ENCODE results near the gene VPS36. TPM values are rescaled to one million over a fixed set of nuclear protein-coding genes. Genes with fewer than 3 reads are reported as not detected.

The VPS36 gene
- total RNA-seq, 1 experiment from 2014 or later, result 34.8 TPM

- H3K9me2 ChIP-seq (ENCODE audit: insufficient read depth), result no peaks in the 10 kb centered on the region
- CTCF ChIA-PET, result no interaction called here
- H3K79me2 ChIP-seq (ENCODE audit: insufficient read depth, low read length), result no peaks in the 10 kb centered on the region
- no peak overlapping the region for H3K27ac ChIP-seq (ENCODE audit: low read depth, low read length)
- no peaks in the 10 kb centered on the region for H3K4me1 ChIP-seq (ENCODE audit: control insufficient read depth in 1 of 2, insufficient read depth in 2 of 2, low read length in 2 of 2)
- TF ChIP-seq REST (IDR thresholded peaks at IDR 0.05; ENCODE audit: low read depth) (no peak), POLR2AphosphoS5 (IDR thresholded peaks at IDR 0.05; ENCODE audit: low read depth, low read length) (no peak), SIN3A (IDR thresholded peaks at IDR 0.05; ENCODE audit: low read depth) (no peak), EGR1 (IDR thresholded peaks at IDR 0.05; ENCODE audit: low read depth) (no peak), ELF1 (IDR thresholded peaks at IDR 0.05; ENCODE audit: borderline replicate concordance, low read depth) (no peak), MAX (IDR thresholded peaks at IDR 0.05) (no peak), RAD21 (IDR thresholded peaks at IDR 0.05; ENCODE audit: low read depth) (no peak), SP1 (IDR thresholded peaks at IDR 0.05; ENCODE audit: low read depth) (no peak), CEBPB (IDR thresholded peaks at IDR 0.05; ENCODE audit: low read depth) (no peak), EZH2phosphoT487 (IDR thresholded peaks at IDR 0.05; ENCODE audit: borderline replicate concordance) (no peak), ATF3 (IDR thresholded peaks at IDR 0.05) (no peak), CTCF (IDR thresholded peaks at IDR 0.05 in 2 of 3, conservative IDR thresholded peaks at IDR 0.05 in 1 of 3; ENCODE audit: borderline replicate concordance in 1 of 3, insufficient read depth in 1 of 3, low read depth in 2 of 3, low read length in 2 of 3) (no peak), EZH2 (IDR thresholded peaks at IDR 0.05) (no peak), POLR2A (IDR thresholded peaks at IDR 0.05; ENCODE audit: borderline replicate concordance, extremely low read depth, insufficient read depth, insufficient read length) (no peak), TCF7L2 (IDR thresholded peaks at IDR 0.05; ENCODE audit: borderline replicate concordance, extremely low read depth, insufficient read depth, insufficient read length) (no peak), JUND (IDR thresholded peaks at IDR 0.05) (no peak), ZNF274 (IDR thresholded peaks at IDR 0.05; ENCODE audit: low read depth, low read length) (no peak)
- no peaks in the 10 kb centered on the region for H3K27me3 ChIP-seq (ENCODE audit: insufficient read depth, low read length)
- no peak for DNase-seq (ENCODE audit: low read depth, low spot score)
- H2AFZ ChIP-seq (ENCODE audit: low read depth, low read length, poor library complexity, severe bottlenecking), result no peak overlapping the region
- RAD21 ChIA-PET (ENCODE audit: low non-redundant PET in 1 of 2, low total read pairs in 2 of 2, uncharacterized antibody in 2 of 2, unreplicated experiment in 2 of 2), result no interaction called here
- H3K4me3 ChIP-seq (replicated peaks in 1 of 2; ENCODE audit: low read depth in 1 of 2, low read length in 2 of 2), result no peak overlapping the region
- no peaks in the 10 kb centered on the region for H3K9me3 ChIP-seq (ENCODE audit: control insufficient read depth in 1 of 2, insufficient read depth in 1 of 2, low read depth in 1 of 2, low read length in 2 of 2)
- H4K20me1 ChIP-seq (ENCODE audit: insufficient read depth), result no peaks in the 10 kb centered on the region
- no peak overlapping the region for H3K9ac ChIP-seq (ENCODE audit: low read length)
- intact Hi-C loops (cut with micrococcal nuclease), result no loop called here
- H3K36me3 ChIP-seq (ENCODE audit: control insufficient read depth in 1 of 2, insufficient read depth in 2 of 2, low read length in 2 of 2), result no peaks in the 10 kb centered on the region
- POLR2A ChIA-PET, result no interaction called here
- no peak overlapping the region for H3K4me2 ChIP-seq (ENCODE audit: low read length)
- ATAC-seq, result no peak
- no TSS peak for BruUV-seq (replicated peaks)
Measured at GRCh38 chr13:52394586-52394985, 55.8 kb downstream of the VPS36 start.

All from HCT116 (cell line).